ENCODE measurements around the gene ACTMAP. TPM values are rescaled to one million over a fixed set of nuclear protein-coding genes. Genes with fewer than 3 reads are reported as not detected.

Gene ACTMAP
- total and polyA plus RNA-seq, 2 of the 13 experiments (the other 11 are each of a cell fraction or from before 2014, with no cell fraction given) = 2.2 to 7.9 TPM

DNA sequence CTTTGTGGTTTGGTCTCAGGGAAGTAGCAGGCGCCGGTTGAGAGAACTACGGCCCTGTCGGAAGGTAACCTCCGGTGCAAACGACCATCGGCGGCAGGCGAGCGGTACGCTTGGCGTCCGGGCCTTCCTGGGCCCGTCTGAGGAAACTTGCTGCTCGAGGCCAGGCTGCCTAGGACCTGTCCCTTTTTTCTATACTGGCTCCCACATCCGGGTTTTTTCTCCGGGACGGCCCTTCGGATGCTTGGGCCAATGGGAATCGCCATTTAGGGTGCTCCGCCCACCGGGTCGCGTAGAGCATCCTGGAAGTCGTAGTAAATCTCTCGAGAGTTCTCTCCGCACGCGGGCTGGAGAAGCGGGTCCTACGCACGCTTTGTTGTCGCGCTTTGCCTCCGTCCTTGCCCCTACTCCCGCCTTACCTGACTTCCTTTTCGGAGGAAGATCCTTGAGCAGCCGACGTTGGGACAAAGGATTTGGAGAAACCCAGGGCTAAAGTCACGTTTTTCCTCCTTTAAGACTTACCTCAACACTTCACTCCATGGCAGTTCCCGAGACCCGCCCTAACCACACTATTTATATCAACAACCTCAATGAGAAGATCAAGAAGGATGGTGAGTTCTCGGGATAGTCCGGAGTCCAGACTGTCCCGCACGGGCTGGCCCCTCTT, 729 bp upstream of the ACTMAP start, which contains the start of gene SNRPA (continued):
- TF ChIP-seq, protein P1, sequence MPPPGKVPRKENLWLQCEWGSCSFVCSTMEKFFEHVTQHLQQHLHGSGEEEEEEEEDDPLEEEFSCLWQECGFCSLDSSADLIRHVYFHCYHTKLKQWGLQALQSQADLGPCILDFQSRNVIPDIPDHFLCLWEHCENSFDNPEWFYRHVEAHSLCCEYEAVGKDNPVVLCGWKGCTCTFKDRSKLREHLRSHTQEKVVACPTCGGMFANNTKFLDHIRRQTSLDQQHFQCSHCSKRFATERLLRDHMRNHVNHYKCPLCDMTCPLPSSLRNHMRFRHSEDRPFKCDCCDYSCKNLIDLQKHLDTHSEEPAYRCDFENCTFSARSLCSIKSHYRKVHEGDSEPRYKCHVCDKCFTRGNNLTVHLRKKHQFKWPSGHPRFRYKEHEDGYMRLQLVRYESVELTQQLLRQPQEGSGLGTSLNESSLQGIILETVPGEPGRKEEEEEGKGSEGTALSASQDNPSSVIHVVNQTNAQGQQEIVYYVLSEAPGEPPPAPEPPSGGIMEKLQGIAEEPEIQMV (CRISPR knock-in tag; IDR thresholded peaks at IDR 0.05; ENCODE audit: low read depth) = no peak
- TF ChIP-seq U2AF1 (optimal IDR thresholded peaks at IDR 0.05; ENCODE audit: low read depth, low read length) (no peak), ZSCAN30 (CRISPR knock-in tag; IDR thresholded peaks at IDR 0.05) (no peak), ZNF672 (CRISPR knock-in tag; IDR thresholded peaks at IDR 0.05) (no peak), JARID2 (CRISPR knock-in tag; IDR thresholded peaks at IDR 0.05; ENCODE audit: insufficient replicate concordance) (no peak), FOXK1 (CRISPR knock-in tag; IDR thresholded peaks at IDR 0.05; ENCODE audit: borderline replicate concordance, low read depth) (peak; percentile 15; the same call in 1 of the 2 replicates), MTA1 (CRISPR knock-in tag; IDR thresholded peaks at IDR 0.05; ENCODE audit: borderline replicate concordance) (no peak), ZNF547 (CRISPR knock-in tag; IDR thresholded peaks at IDR 0.05) (no peak), SNAPC2 (CRISPR knock-in tag; IDR thresholded peaks at IDR 0.05) (peak; percentile 53; the same call in 1 of the 2 replicates), NFKBIZ (CRISPR knock-in tag; IDR thresholded peaks at IDR 0.05) (no peak)
- TF ChIP-seq, protein P2, sequence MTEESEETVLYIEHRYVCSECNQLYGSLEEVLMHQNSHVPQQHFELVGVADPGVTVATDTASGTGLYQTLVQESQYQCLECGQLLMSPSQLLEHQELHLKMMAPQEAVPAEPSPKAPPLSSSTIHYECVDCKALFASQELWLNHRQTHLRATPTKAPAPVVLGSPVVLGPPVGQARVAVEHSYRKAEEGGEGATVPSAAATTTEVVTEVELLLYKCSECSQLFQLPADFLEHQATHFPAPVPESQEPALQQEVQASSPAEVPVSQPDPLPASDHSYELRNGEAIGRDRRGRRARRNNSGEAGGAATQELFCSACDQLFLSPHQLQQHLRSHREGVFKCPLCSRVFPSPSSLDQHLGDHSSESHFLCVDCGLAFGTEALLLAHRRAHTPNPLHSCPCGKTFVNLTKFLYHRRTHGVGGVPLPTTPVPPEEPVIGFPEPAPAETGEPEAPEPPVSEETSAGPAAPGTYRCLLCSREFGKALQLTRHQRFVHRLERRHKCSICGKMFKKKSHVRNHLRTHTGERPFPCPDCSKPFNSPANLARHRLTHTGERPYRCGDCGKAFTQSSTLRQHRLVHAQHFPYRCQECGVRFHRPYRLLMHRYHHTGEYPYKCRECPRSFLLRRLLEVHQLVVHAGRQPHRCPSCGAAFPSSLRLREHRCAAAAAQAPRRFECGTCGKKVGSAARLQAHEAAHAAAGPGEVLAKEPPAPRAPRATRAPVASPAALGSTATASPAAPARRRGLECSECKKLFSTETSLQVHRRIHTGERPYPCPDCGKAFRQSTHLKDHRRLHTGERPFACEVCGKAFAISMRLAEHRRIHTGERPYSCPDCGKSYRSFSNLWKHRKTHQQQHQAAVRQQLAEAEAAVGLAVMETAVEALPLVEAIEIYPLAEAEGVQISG (CRISPR knock-in tag; IDR thresholded peaks at IDR 0.05) = peak; percentile 69
- TF ChIP-seq, protein P3, sequence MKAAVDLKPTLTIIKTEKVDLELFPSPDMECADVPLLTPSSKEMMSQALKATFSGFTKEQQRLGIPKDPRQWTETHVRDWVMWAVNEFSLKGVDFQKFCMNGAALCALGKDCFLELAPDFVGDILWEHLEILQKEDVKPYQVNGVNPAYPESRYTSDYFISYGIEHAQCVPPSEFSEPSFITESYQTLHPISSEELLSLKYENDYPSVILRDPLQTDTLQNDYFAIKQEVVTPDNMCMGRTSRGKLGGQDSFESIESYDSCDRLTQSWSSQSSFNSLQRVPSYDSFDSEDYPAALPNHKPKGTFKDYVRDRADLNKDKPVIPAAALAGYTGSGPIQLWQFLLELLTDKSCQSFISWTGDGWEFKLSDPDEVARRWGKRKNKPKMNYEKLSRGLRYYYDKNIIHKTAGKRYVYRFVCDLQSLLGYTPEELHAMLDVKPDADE (CRISPR knock-in tag; IDR thresholded peaks at IDR 0.05) = peak; percentile 76; the same call in 1 of the 2 replicates
- TF ChIP-seq, protein P4, sequence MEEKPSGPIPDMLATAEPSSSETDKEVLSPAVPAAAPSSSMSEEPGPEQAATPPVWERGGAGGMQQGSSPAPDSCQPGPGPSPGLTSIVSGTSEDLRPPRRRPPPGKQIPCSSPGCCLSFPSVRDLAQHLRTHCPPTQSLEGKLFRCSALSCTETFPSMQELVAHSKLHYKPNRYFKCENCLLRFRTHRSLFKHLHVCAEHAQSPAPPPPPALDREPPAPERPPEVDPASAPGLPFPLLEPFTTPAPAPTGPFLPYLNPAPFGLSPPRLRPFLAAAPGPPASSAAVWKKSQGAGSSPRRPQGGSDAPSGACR (CRISPR knock-in tag; IDR thresholded peaks at IDR 0.05) = peak; percentile 46; the same call in 1 of the 2 replicates
- TF ChIP-seq, protein P5, sequence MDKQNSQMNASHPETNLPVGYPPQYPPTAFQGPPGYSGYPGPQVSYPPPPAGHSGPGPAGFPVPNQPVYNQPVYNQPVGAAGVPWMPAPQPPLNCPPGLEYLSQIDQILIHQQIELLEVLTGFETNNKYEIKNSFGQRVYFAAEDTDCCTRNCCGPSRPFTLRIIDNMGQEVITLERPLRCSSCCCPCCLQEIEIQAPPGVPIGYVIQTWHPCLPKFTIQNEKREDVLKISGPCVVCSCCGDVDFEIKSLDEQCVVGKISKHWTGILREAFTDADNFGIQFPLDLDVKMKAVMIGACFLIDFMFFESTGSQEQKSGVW (CRISPR knock-in tag; IDR thresholded peaks at IDR 0.05; ENCODE audit: borderline replicate concordance) = no peak
- TF ChIP-seq, protein P6, sequence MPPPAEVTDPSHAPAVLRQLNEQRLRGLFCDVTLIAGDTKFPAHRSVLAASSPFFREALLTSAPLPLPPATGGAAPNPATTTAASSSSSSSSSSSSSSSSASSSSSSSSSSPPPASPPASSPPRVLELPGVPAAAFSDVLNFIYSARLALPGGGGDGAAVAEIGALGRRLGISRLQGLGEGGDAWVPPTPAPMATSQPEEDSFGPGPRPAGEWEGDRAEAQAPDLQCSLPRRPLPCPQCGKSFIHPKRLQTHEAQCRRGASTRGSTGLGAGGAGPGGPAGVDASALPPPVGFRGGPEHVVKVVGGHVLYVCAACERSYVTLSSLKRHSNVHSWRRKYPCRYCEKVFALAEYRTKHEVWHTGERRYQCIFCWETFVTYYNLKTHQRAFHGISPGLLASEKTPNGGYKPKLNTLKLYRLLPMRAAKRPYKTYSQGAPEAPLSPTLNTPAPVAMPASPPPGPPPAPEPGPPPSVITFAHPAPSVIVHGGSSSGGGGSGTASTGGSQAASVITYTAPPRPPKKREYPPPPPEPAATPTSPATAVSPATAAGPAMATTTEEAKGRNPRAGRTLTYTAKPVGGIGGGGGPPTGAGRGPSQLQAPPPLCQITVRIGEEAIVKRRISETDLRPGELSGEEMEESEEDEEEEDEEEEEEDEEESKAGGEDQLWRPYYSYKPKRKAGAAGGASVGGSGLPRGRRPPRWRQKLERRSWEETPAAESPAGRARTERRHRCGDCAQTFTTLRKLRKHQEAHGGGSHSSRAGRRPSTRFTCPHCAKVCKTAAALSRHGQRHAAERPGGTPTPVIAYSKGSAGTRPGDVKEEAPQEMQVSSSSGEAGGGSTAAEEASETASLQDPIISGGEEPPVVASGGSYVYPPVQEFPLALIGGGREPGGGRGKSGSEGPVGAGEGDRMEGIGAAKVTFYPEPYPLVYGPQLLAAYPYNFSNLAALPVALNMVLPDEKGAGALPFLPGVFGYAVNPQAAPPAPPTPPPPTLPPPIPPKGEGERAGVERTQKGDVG (CRISPR knock-in tag; IDR thresholded peaks at IDR 0.05; ENCODE audit: borderline replicate concordance) = no peak
